ENCODE measurements around the gene KANK2.
"Not testable (repeated sequence)": the region's sequence is repeated elsewhere in the genome, so short reads cannot be mapped to it uniquely, and the experiment has no call there.

The KANK2 gene

DNA sequence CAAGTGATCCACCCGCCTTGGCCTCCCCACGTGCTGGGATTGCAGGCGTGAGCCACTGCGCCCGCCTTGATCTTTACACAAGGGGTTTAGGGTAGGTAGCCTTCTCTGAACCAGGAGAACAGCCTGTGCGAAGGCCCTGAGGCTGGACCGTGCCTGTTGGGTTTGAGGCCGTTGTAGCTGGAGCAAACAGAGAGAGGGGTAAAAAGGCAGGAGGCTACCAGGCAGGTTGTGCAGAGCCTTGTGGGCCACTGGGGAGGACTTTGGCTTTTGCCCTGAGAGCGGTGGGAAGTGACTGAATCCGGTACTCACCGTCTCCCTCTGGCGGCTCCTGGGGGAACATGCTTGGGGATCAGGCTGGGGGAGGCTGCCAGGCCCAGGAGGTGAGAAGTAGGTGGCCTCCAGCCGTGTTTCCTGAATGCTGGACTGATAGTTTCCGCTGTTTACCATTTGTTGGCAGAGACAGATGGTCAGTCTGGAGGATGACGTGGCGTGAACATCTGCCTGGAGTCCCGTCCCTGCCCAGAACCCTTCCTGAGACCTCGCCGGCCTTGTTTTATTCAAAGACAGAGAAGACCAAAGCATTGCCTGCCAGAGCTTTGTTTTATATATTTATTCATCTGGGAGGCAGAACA lies 66.4 kb downstream of the KANK2 start:
- Histone ChIP-seq H3K4me3 (replicated peaks; ENCODE audit: insufficient read depth, low read length) (no peak overlapping the region), H3K27me3 (ENCODE audit: insufficient read depth, poor library complexity, severe bottlenecking) (no peaks in the 10 kb centered on the region), H3K27ac (replicated peaks) (no peak overlapping the region)
- peak; percentile 44 to 79 for DNase-seq (ENCODE audit: low read depth in 1 of 2, low spot score in 1 of 2)
- TF ChIP-seq, protein P1, sequence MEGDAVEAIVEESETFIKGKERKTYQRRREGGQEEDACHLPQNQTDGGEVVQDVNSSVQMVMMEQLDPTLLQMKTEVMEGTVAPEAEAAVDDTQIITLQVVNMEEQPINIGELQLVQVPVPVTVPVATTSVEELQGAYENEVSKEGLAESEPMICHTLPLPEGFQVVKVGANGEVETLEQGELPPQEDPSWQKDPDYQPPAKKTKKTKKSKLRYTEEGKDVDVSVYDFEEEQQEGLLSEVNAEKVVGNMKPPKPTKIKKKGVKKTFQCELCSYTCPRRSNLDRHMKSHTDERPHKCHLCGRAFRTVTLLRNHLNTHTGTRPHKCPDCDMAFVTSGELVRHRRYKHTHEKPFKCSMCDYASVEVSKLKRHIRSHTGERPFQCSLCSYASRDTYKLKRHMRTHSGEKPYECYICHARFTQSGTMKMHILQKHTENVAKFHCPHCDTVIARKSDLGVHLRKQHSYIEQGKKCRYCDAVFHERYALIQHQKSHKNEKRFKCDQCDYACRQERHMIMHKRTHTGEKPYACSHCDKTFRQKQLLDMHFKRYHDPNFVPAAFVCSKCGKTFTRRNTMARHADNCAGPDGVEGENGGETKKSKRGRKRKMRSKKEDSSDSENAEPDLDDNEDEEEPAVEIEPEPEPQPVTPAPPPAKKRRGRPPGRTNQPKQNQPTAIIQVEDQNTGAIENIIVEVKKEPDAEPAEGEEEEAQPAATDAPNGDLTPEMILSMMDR (IDR thresholded peaks at IDR 0.05; ENCODE audit: insufficient read depth, low read length): peak; percentile 90
- TF ChIP-seq SPI1 (IDR thresholded peaks at IDR 0.05; ENCODE audit: borderline replicate concordance, low read depth) (peak; percentile 37; the same call in 1 of the 2 replicates), POLR2AphosphoS5 (IDR thresholded peaks at IDR 0.05; ENCODE audit: low read depth) (no peak), GABPA (IDR thresholded peaks at IDR 0.05; ENCODE audit: low read depth) (no peak)
- TF ChIP-seq, protein P2, sequence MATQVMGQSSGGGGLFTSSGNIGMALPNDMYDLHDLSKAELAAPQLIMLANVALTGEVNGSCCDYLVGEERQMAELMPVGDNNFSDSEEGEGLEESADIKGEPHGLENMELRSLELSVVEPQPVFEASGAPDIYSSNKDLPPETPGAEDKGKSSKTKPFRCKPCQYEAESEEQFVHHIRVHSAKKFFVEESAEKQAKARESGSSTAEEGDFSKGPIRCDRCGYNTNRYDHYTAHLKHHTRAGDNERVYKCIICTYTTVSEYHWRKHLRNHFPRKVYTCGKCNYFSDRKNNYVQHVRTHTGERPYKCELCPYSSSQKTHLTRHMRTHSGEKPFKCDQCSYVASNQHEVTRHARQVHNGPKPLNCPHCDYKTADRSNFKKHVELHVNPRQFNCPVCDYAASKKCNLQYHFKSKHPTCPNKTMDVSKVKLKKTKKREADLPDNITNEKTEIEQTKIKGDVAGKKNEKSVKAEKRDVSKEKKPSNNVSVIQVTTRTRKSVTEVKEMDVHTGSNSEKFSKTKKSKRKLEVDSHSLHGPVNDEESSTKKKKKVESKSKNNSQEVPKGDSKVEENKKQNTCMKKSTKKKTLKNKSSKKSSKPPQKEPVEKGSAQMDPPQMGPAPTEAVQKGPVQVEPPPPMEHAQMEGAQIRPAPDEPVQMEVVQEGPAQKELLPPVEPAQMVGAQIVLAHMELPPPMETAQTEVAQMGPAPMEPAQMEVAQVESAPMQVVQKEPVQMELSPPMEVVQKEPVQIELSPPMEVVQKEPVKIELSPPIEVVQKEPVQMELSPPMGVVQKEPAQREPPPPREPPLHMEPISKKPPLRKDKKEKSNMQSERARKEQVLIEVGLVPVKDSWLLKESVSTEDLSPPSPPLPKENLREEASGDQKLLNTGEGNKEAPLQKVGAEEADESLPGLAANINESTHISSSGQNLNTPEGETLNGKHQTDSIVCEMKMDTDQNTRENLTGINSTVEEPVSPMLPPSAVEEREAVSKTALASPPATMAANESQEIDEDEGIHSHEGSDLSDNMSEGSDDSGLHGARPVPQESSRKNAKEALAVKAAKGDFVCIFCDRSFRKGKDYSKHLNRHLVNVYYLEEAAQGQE (IDR thresholded peaks at IDR 0.05; ENCODE audit: insufficient replicate concordance, low read depth): no peak

DNA sequence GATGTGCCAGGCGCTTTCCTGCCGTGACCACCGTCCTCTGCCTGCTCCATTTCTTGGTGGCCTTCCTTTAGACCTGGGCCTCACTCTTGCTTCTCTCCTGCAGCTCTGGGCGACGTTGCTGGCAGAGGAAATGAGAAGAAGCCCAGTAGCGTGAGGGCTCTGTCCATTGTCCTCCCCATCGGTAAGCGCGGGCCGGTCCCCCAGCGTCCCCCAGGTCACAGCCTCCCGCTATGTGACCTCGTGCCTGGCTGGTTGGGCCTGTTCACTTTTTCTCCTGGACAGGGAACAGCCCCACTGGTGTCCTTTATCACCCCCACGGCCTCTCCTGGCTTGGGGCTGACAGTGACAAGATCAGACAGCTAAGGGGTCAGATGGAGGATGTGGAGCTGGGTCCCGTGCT lies 69.4 kb downstream of the KANK2 start:
- no peak overlapping the region for H3K27ac ChIP-seq (replicated peaks)
- no peak for DNase-seq (ENCODE audit: low read depth in 1 of 2, low spot score in 1 of 2)
- TF ChIP-seq POLR2AphosphoS5 (IDR thresholded peaks at IDR 0.05; ENCODE audit: low read depth): no peak
- TF ChIP-seq, protein P2 (IDR thresholded peaks at IDR 0.05; ENCODE audit: insufficient replicate concordance, low read depth): no peak
- TF ChIP-seq GABPA (IDR thresholded peaks at IDR 0.05; ENCODE audit: low read depth): no peak
- TF ChIP-seq SPI1 (IDR thresholded peaks at IDR 0.05; ENCODE audit: borderline replicate concordance, low read depth): no peak
- TF ChIP-seq, protein P1 (IDR thresholded peaks at IDR 0.05; ENCODE audit: insufficient read depth, low read length): no peak
- H3K4me3 ChIP-seq (replicated peaks; ENCODE audit: insufficient read depth, low read length): no peak overlapping the region
- no peaks in the 10 kb centered on the region for H3K27me3 ChIP-seq (ENCODE audit: insufficient read depth, poor library complexity, severe bottlenecking)

DNA sequence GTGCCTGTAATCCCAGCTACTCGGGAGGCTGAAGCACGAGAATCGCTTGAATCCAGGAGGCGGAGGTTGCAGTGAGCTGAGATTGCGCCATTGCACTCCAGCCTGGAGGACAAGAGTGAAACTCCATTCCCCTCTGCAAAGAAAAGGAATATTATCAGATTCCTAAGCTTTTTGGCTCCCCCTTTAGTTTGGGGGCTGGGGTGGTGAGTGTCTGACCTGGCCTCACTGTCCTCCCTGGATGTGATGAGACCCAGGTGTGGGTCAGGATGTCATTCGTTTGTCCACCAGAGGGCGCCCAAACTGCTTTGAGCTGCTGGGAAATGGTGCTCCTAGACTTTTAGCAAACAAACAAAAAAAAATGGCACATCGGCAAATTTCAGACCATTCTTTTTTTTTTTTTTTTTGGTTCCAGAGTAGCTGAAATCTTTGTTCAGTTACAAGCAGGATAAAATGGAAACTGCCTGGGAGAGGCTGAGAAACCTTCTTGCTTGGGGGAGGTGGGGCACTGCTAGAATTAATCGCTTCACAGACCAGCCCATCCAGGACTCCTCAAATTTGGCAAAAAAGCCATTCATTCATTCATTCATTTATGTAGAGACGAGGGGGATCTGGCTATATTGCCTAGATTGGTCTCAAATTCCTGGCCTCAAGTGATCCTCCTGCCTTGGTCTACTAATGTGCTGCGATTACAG lies 71.2 kb downstream of the KANK2 start:
- peak; percentile 47 to 71 for DNase-seq (ENCODE audit: low read depth in 1 of 2, low spot score in 1 of 2)
- TF ChIP-seq, protein P2 (IDR thresholded peaks at IDR 0.05; ENCODE audit: insufficient replicate concordance, low read depth): no peak
- TF ChIP-seq POLR2AphosphoS5 (IDR thresholded peaks at IDR 0.05; ENCODE audit: low read depth) (no peak), SPI1 (IDR thresholded peaks at IDR 0.05; ENCODE audit: borderline replicate concordance, low read depth) (no peak)
- TF ChIP-seq, protein P1 (IDR thresholded peaks at IDR 0.05; ENCODE audit: insufficient read depth, low read length): peak; percentile 50
- Histone ChIP-seq H3K27me3 (ENCODE audit: insufficient read depth, poor library complexity, severe bottlenecking) (no peaks in the 10 kb centered on the region), H3K27ac (replicated peaks) (no peak overlapping the region), H3K4me3 (replicated peaks; ENCODE audit: insufficient read depth, low read length) (no peak overlapping the region)

DNA sequence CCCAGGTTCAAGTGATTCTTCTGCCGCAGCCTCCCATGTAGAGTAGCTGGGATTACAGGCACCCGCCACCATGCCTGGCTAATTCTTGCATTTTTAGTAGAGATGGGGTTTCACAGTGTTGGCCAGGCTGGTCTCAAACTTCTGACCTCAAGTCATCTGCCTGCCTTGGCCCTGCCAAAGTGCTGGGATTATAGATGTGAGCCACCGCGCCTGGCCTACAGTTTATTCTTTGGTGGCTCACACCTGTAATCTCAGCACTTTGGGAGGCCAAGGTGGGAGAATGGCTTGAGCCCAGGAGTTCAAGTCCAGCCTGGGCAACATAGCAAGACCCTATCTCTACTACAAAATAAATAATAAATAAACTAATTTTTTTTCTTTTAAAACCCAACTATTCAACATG lies 73.2 kb downstream of the KANK2 start:
- not testable (repeated sequence) for H3K4me3 ChIP-seq (replicated peaks; ENCODE audit: insufficient read depth, low read length); DNase-seq (ENCODE audit: low read depth in 1 of 2, low spot score in 1 of 2); H3K27ac ChIP-seq (replicated peaks); H3K27me3 ChIP-seq (ENCODE audit: insufficient read depth, poor library complexity, severe bottlenecking)
